Amygdala (tissue), 56 donors: ENCODE data around the gene OLFML1.

Experiments used
- DNase-seq, 56 donors: peaks; one replicate each; lab custom pipeline; 2025; lab: John Stamatoyannopoulos, UW

OLFML1 gene

DNA sequence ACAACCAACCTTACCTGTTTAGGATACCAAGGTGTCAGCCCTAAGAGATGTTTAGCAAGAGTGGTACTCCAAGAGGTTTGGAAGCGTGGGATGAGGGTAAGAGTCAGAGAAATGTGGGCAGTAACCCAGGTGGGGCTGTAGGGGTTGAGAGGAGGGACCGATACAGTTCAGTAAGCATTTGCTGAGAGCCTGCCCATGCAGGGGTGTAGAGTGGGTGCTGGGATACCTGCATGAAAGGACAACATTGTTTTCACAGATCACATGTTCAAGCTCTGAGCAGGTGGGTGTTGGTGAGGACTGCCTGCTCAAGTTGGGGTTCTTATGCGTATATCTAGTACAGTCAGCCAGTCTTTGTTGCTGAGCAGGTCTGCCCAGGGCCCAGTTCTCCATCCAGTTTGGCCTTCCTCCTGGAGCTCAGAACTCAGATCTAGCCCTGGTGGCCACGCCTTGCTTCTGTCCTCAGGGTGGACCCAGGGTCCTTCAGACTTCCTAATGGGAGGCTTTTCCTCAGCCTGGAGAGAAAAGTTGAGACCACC is 43.3 kb downstream of the OLFML1 start:
- no peak for DNase-seq

DNA sequence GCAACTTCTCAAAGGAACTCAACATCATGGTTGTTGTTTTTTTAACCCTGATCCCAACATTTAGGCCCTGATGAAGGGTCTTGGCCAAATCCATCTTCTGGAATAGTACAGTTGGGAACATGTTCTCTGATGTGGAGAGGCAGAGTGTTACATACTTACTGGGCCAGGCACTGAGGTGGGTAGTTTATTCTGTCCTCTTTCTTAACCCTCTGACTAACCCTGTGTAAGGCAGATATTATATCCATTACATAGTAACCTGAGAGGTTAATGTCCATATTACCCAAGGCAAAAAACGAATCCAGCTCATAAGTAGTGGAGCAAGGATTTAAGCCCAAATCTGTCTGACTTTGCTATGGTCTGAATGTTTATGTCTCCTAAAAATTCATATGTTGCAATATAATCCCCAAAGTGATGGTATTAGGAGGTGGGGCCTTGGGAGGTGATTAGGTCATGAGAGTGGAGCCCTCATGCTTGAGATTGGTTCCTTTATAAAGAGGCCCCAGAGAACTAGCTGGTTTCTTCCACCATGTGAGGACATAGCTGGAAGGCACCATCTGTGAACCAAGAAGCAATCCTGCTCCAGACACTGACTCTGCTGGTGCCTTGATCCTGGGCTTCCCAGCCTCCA is 44.8 kb downstream of the OLFML1 start:
- DNase-seq: no peak

GRCh38 chr11:7531011-7531410 is 45.7 kb downstream of the OLFML1 start:
- no peak for DNase-seq

DNA sequence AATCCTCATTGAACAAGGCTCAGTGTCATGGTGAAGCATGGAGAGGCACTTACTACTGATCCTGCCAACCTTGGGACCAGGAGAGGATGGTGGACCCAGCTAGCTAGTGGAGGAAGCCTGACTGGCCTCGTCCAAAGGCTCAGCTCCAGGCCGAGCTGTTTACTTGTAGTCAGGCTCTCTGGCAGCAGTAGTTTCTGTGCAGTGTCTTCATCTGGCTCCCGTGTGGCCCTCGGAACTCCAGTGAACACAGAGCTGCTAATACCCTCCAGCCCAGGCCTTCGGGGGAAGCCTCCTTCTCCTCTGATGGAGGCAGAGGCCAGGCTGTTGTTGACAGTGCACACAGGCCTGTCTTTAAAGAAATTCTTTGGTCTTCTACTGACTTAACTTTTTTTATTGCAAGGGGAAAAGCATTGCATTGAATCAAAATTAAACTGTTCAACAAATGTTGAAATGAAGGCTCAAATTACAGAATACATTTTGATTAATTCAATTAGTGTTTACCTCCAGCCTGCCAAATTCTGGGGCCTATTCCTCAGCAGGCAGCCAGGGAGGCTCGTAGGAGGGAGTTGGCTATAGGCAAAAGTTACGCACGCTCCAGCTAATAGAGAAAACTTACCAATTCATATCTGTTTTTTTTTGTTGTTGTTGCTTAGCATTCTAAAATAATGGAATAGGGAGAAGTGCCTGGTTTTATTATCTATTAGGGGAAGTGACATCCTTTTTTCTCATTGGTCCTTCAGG is 47.3 kb downstream of the OLFML1 start:
- no peak for DNase-seq

- no peak for DNase-seq
Observed at GRCh38 chr11:7533199-7534041, 48.1 kb downstream of the OLFML1 start.

DNA sequence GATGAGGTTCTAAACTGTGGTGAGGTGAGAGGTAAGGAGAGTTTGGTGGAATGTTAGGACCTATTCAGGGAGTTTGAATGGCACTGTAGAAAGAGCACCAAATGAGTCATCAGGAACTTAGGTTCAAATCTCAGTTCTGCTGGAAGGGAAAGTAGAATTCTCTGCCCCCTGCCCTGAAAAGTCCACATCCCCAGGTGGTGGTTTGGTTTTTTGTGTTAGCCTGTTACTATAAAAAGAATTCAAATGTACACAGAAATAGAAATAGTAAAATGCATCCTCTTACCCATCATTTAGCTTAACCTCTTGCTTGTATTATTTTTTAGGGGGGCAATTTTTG is 48.7 kb downstream of the OLFML1 start:
- DNase-seq: no peak

DNA sequence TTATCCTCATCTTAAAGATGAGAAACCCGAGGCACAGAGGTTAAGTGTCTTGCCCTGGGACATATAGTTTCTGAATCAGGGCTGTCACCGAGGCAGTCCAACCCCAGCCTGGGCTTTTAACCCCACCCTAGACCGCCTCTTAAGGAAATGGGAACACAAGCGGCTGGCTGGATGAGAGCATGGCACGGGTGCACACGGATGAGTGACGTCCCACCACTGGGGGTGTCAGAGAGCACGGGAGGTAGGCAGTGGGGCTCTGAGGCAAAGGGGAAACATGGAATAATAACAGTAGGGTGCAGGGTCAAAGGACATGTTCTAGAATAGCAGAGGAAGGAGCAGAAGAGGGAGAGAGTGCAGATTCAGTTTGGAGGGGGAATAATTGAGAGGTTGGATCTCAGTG is 50.8 kb downstream of the OLFML1 start:
- no peak for DNase-seq

- no peak for DNase-seq
Observed at GRCh38 chr11:7537265-7537664, 52.0 kb downstream of the OLFML1 start.

GRCh38 chr11:7538031-7538430 is 52.7 kb downstream of the OLFML1 start:
- DNase-seq: no peak

- DNase-seq: no peak
Observed at GRCh38 chr11:7538466-7539454, 53.5 kb downstream of the OLFML1 start.

GRCh38 chr11:7540830-7541555 is 55.7 kb downstream of the OLFML1 start:
- DNase-seq: no peak

- no peak for DNase-seq
Observed at GRCh38 chr11:7543302-7543701, 58.0 kb downstream of the OLFML1 start.

DNA sequence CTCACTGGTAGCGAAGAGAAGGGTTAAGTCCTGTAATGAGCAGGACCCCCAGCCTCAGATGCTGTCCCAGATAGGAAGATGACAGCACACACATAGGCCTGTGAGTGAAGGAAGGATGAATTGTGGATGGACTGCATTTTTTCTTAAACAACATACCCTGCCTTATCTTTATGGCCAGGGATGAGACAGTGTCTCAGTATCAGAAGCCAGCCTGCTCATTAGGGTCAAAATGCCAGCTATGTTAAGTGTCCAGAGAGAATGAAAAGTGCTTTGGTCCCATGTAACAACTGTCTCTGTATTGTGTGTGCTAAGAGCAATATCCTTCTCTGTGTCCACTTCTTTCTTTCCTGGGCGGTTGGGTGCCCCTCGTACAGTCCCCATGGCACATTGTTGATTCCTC is 58.7 kb downstream of the OLFML1 start:
- DNase-seq: no peak

- DNase-seq: no peak
Observed at GRCh38 chr11:7545611-7546010, 60.3 kb downstream of the OLFML1 start.

DNA sequence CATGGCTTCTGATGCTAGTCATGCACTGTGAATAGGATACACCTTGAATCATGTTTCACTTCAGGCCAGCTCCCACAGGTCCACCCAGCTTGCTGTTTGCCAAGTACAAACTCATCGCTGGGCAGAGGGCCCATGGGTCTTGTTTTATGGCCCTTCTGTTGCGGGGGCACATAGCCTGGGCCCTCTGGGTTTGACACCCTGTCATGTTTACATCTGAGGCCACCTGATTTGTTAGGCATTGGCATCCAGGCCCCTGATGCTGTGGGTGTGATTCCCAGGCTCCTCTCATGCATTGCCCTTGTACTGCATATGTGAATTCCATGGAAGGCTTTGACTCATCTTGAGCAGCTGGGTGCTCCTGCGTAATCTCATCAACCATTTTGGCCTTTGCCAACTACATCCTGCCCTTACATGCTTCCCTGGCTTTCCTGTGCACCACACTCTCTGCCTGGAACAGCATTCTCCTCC is 61.1 kb downstream of the OLFML1 start:
- DNase-seq: no peak

GRCh38 chr11:7547687-7548086 is 62.4 kb downstream of the OLFML1 start:
- DNase-seq: no peak

DNA sequence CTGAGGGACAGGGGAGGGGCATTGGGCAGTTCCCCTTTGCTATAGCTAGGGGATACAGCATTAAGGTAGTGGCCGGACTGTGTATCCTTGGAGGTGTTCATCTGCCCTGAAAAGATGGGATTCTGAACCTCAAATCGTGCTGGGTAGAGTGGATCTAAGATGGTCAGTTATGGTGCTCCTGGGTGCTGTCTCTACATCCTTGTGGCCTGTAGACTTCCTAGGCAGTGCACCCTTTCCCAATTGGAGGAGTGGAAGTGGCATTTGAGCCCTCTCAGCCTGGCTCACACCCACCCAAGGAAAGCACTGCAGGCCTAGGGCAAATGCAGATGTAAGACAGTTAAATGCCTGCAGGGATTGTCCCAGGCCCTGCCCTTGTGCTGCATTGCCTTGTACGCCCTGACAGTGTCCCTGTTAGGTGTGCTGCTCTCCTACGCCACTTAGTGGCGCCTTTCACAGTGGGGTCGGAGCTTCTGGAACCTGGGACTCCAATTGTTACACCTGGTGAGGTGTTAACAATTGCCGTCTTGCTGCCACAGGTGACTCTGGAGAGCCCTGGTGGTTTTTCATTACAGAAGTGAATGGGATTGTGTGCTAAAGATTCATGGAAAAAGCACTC is 63.5 kb downstream of the OLFML1 start:
- no peak for DNase-seq

GRCh38 chr11:7549681-7550080 is 64.4 kb downstream of the OLFML1 start:
- no peak for DNase-seq

- DNase-seq: no peak
Observed at GRCh38 chr11:7551571-7551970, 66.3 kb downstream of the OLFML1 start.
